NCI-H524 treated with DMSO at 0.1 percent for 48 hours (cell line): ENCODE data around the gene FETUB.

Experiments used
- DNase-seq: peaks from one replicate; lab custom pipeline; 2025; lab: John Stamatoyannopoulos, UW

Gene FETUB

GRCh38 chr3:186639778-186640472, at the start of gene FETUB:
TSS of gene FETUB (plus strand) at chr3:186640399. CDS start at chr3:186640461, 62 bp downstream.
- DNase-seq = no peak

GRCh38 chr3:186590580-186591295, 49.5 kb upstream of the FETUB start:
- DNase-seq = no peak

- no peak for DNase-seq
These were observed 47.5 kb upstream of the FETUB start for GRCh38 chr3:186592682-186593081.

- DNase-seq = no peak
These were observed 46.3 kb upstream of the FETUB start for GRCh38 chr3:186593862-186594261.

- no peak for DNase-seq
These were observed 45.5 kb upstream of the FETUB start for GRCh38 chr3:186594591-186595113.

- no peak for DNase-seq
These were observed 43.5 kb upstream of the FETUB start for GRCh38 chr3:186596568-186597287.

GRCh38 chr3:186598108-186598784, 42.0 kb upstream of the FETUB start:
- no peak for DNase-seq

GRCh38 chr3:186598794-186599141, 41.4 kb upstream of the FETUB start:
- DNase-seq = no peak

- no peak for DNase-seq
These were observed 40.9 kb upstream of the FETUB start for GRCh38 chr3:186599142-186599784.

- DNase-seq = no peak
These were observed 40.4 kb upstream of the FETUB start for GRCh38 chr3:186599785-186600166.

GRCh38 chr3:186600896-186601295, 39.3 kb upstream of the FETUB start:
- no peak for DNase-seq

GRCh38 chr3:186603159-186603558, 37.0 kb upstream of the FETUB start:
- no peak for DNase-seq

GRCh38 chr3:186605078-186605477, 35.1 kb upstream of the FETUB start:
- DNase-seq = no peak

- no peak for DNase-seq
These were observed 34.3 kb upstream of the FETUB start for GRCh38 chr3:186605561-186606545.

GRCh38 chr3:186608624-186609215, 31.5 kb upstream of the FETUB start:
- no peak for DNase-seq

GRCh38 chr3:186609247-186609868, 30.8 kb upstream of the FETUB start:
- DNase-seq = peak; percentile 6

- DNase-seq = no peak
These were observed 28.1 kb upstream of the FETUB start for GRCh38 chr3:186612065-186612464.

- no peak for DNase-seq
These were observed 27.2 kb upstream of the FETUB start, which contains the start of gene AHSG for GRCh38 chr3:186612721-186613636. TSS of gene AHSG (plus strand) at chr3:186613060. CDS start at chr3:186613142, 82 bp downstream.
